Stimulated activated naive CD8-positive, alpha-beta T cell treated with anti-CD3 and anti-CD28 coated beads, Interleukin-15, Interleukin-2, amounts not matched to agents 100 ng/mL and 50 ng/mL, for 24 hours (primary cell): ENCODE results near the gene ALPL.

Experiments
- H3K27ac Mint-ChIP-seq: one replicate; pipeline ENCODE4 v1.8.0; 2021; ENCODE audit warnings: mild to moderate bottlenecking, mixed read lengths
- H3K27me3 Mint-ChIP-seq: one replicate; pipeline ENCODE4 v1.8.0; 2021; ENCODE audit warnings: mixed read lengths
- H3K36me3 Mint-ChIP-seq: one replicate; pipeline ENCODE4 v1.8.0; 2021; ENCODE audit warnings: low read depth, mixed read lengths
- H3K4me1 Mint-ChIP-seq: one replicate; pipeline ENCODE4 v1.8.0; 2021; ENCODE audit warnings: low read depth, mixed read lengths
- H3K4me3 Mint-ChIP-seq: one replicate; pipeline ENCODE4 v1.8.0; 2021; ENCODE audit warnings: mild to moderate bottlenecking, mixed read lengths
- H3K9me3 Mint-ChIP-seq: one replicate; pipeline ENCODE4 v1.8.0; 2021; ENCODE audit warnings: mixed read lengths

ALPL gene

GRCh38 chr1:21598904-21599303, 89.7 kb downstream of the ALPL start:
- Mint-ChIP-seq H3K4me3 (no peak overlapping the region), H3K36me3 (no peaks in the 10 kb centered on the region), H3K27ac (no peak overlapping the region), H3K27me3 (peaks cover 12% of the 10 kb centered on the region), H3K9me3 (no peaks in the 10 kb centered on the region), H3K4me1 (no peaks in the 10 kb centered on the region)

DNA sequence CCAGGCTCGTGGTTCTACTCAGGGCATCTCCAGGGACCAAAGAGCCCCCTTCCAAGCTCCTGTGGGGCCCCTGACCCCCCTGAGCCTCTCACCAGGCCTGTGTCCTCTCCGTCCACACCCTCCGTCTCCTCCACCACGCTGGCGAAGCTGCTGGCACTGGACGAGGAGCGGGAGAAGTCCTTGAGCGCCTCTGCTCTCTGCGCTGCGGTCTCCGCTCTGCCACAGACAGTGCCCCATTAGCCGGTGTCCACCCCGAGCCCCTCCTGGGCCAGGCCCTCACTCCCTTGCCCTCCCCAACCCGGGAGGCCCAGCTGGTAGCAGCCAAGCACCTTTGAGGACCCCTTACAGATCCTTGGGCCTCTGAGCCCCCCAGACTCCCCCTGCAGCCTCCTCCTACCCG, 90.2 kb downstream of the ALPL start:
- H3K27me3 Mint-ChIP-seq: peaks cover 9% of the 10 kb centered on the region
- H3K36me3 Mint-ChIP-seq: no peaks in the 10 kb centered on the region
- H3K4me1 Mint-ChIP-seq: no peaks in the 10 kb centered on the region
- H3K27ac Mint-ChIP-seq: no peak overlapping the region
- no peaks in the 10 kb centered on the region for H3K9me3 Mint-ChIP-seq
- no peak overlapping the region for H3K4me3 Mint-ChIP-seq

- Mint-ChIP-seq H3K27ac (no peak overlapping the region), H3K36me3 (no peaks in the 10 kb centered on the region), H3K9me3 (no peaks in the 10 kb centered on the region), H3K4me1 (no peaks in the 10 kb centered on the region), H3K27me3 (peaks cover 3% of the 10 kb centered on the region), H3K4me3 (no peak overlapping the region)
Observed at GRCh38 chr1:21601278-21602048, 92.2 kb downstream of the ALPL start.

- Mint-ChIP-seq H3K27ac (no peak overlapping the region), H3K27me3 (no peaks in the 10 kb centered on the region), H3K4me3 (no peak overlapping the region), H3K36me3 (no peaks in the 10 kb centered on the region), H3K4me1 (peaks cover 10% of the 10 kb centered on the region), H3K9me3 (no peaks in the 10 kb centered on the region)
Observed at GRCh38 chr1:21603177-21604138, 94.2 kb downstream of the ALPL start.

- H3K27me3 Mint-ChIP-seq: no peaks in the 10 kb centered on the region
- H3K27ac Mint-ChIP-seq: no peak overlapping the region
- H3K4me1 Mint-ChIP-seq: peaks cover 10% of the 10 kb centered on the region
- H3K4me3 Mint-ChIP-seq: no peak overlapping the region
- H3K9me3 Mint-ChIP-seq: no peaks in the 10 kb centered on the region
- H3K36me3 Mint-ChIP-seq: no peaks in the 10 kb centered on the region
Observed at GRCh38 chr1:21604208-21604957, 95.2 kb downstream of the ALPL start.

DNA sequence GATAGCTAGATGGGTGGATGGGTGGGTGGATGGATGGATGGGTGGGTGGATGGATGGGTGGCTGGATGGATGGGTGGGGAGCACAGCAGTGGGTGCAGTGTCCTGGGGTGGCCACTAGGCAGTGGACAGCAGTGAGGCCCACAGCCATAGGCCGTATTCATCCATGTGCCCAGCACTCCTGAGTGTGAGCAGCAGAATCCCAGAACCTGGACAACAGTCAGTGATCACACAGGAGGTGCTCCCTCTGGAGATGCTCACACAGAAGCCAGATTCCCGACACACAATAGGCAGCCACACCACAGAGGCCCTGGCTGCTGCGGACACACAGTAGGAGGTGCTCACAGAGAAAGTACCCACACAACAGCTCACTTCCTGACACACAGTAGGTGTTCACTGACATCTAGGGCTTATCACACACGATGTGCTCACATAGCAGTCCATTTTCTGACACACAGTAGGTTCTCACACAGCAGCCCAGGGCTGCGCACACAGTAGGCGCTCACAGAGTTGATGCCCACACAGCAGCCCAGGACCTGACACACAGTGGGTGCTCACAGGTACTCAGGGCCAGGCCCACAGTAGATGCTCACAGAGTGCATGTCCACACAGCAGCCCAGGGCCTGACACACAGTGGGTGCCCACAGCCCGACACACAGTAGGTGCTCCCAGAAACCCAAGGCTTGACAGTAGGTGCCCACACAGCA, 95.9 kb downstream of the ALPL start:
- Mint-ChIP-seq H3K4me1 (peaks cover 10% of the 10 kb centered on the region), H3K4me3 (no peak overlapping the region), H3K27ac (no peak overlapping the region), H3K27me3 (no peaks in the 10 kb centered on the region), H3K9me3 (no peaks in the 10 kb centered on the region), H3K36me3 (no peaks in the 10 kb centered on the region)

GRCh38 chr1:21605964-21606705, 96.9 kb downstream of the ALPL start:
- H3K9me3 Mint-ChIP-seq: no peaks in the 10 kb centered on the region

GRCh38 chr1:21607549-21608529, 98.6 kb downstream of the ALPL start:
- Mint-ChIP-seq H3K4me1 (peaks cover 10% of the 10 kb centered on the region), H3K4me3 (peak overlapping the region; percentile 1)

More at GRCh38 chr1:21605964-21606705, 96.9 kb downstream of the ALPL start:
- no peak overlapping the region for H3K4me3 Mint-ChIP-seq
- H3K27ac Mint-ChIP-seq: no peak overlapping the region
- H3K36me3 Mint-ChIP-seq: no peaks in the 10 kb centered on the region
- H3K27me3 Mint-ChIP-seq: no peaks in the 10 kb centered on the region
- peaks cover 10% of the 10 kb centered on the region for H3K4me1 Mint-ChIP-seq

GRCh38 chr1:21608798-21609197, 99.6 kb downstream of the ALPL start:
- no peaks in the 10 kb centered on the region for H3K36me3 Mint-ChIP-seq
- H3K9me3 Mint-ChIP-seq: no peaks in the 10 kb centered on the region
- no peaks in the 10 kb centered on the region for H3K27me3 Mint-ChIP-seq
- H3K4me3 Mint-ChIP-seq: no peak overlapping the region
- H3K4me1 Mint-ChIP-seq: peaks cover 10% of the 10 kb centered on the region
- H3K27ac Mint-ChIP-seq: no peak overlapping the region

More at GRCh38 chr1:21607549-21608529, 98.6 kb downstream of the ALPL start:
- Mint-ChIP-seq H3K36me3 (no peaks in the 10 kb centered on the region), H3K27ac (no peak overlapping the region), H3K27me3 (no peaks in the 10 kb centered on the region), H3K9me3 (no peaks in the 10 kb centered on the region)

- no peaks in the 10 kb centered on the region for H3K36me3 Mint-ChIP-seq
- H3K27ac Mint-ChIP-seq: no peak overlapping the region
- no peaks in the 10 kb centered on the region for H3K9me3 Mint-ChIP-seq
- no peaks in the 10 kb centered on the region for H3K27me3 Mint-ChIP-seq
- peaks cover 10% of the 10 kb centered on the region for H3K4me1 Mint-ChIP-seq
- no peak overlapping the region for H3K4me3 Mint-ChIP-seq
Observed at GRCh38 chr1:21610027-21610426, 100.8 kb downstream of the ALPL start.

- H3K36me3 Mint-ChIP-seq: no peaks in the 10 kb centered on the region
- H3K4me3 Mint-ChIP-seq: no peak overlapping the region
- H3K27me3 Mint-ChIP-seq: no peaks in the 10 kb centered on the region
- no peaks in the 10 kb centered on the region for H3K9me3 Mint-ChIP-seq
- no peak overlapping the region for H3K27ac Mint-ChIP-seq
- H3K4me1 Mint-ChIP-seq: peaks cover 10% of the 10 kb centered on the region
Observed at GRCh38 chr1:21610989-21611785, 102.0 kb downstream of the ALPL start.

- peaks cover 10% of the 10 kb centered on the region for H3K4me1 Mint-ChIP-seq
- H3K36me3 Mint-ChIP-seq: no peaks in the 10 kb centered on the region
- no peak overlapping the region for H3K27ac Mint-ChIP-seq
- H3K27me3 Mint-ChIP-seq: no peaks in the 10 kb centered on the region
- H3K9me3 Mint-ChIP-seq: no peaks in the 10 kb centered on the region
- no peak overlapping the region for H3K4me3 Mint-ChIP-seq
Observed at GRCh38 chr1:21612057-21612456, 102.8 kb downstream of the ALPL start.
